ENCODE data around the gene EMB.
"Not testable (repeated sequence)": the region's sequence is repeated elsewhere in the genome, so short reads cannot be mapped to it uniquely, and the experiment has no call there.

Gene EMB

GRCh38 chr5:50421184-50421950 is 19.7 kb downstream of the EMB start:
- DNase-seq (ENCODE audit: low read depth) = not testable (repeated sequence)

- DNase-seq (ENCODE audit: low read depth) = no peak
These were observed 20.6 kb downstream of the EMB start for GRCh38 chr5:50420343-50420935.

GRCh38 chr5:50419656-50420055 is 21.4 kb downstream of the EMB start:
- not testable (repeated sequence) for DNase-seq (ENCODE audit: low read depth)

GRCh38 chr5:50416637-50417036 is 24.5 kb downstream of the EMB start:
- not testable (repeated sequence) for DNase-seq (ENCODE audit: low read depth)

GRCh38 chr5:50415912-50416311 is 25.2 kb downstream of the EMB start:
- DNase-seq (ENCODE audit: low read depth) = no peak

GRCh38 chr5:50410932-50411331 is 30.2 kb downstream of the EMB start:
- not testable (repeated sequence) for DNase-seq (ENCODE audit: low read depth)

- no peak for DNase-seq (ENCODE audit: low read depth)
These were observed 34.2 kb downstream of the EMB start for GRCh38 chr5:50406877-50407276.

- DNase-seq (ENCODE audit: low read depth) = no peak
These were observed 39.8 kb downstream of the EMB start for GRCh38 chr5:50401336-50401735.

GRCh38 chr5:50393925-50394609 is 47.0 kb downstream of the EMB start:
- peak; percentile 55 for DNase-seq (ENCODE audit: low read depth)

- DNase-seq (ENCODE audit: low read depth) = peak; percentile 28
These were observed 48.8 kb downstream of the EMB start for GRCh38 chr5:50392289-50392688.

- not testable (repeated sequence) for DNase-seq (ENCODE audit: low read depth)
These were observed 56.7 kb downstream of the EMB start for GRCh38 chr5:50384381-50384780.

GRCh38 chr5:50376696-50377095 is 64.4 kb downstream of the EMB start:
- DNase-seq (ENCODE audit: low read depth) = not testable (repeated sequence)

GRCh38 chr5:50369287-50370033 is 71.6 kb downstream of the EMB start:
- DNase-seq (ENCODE audit: low read depth) = not testable (repeated sequence)

GRCh38 chr5:50365426-50366251 is 75.4 kb downstream of the EMB start:
- DNase-seq (ENCODE audit: low read depth) = no peak

GRCh38 chr5:50364535-50365309 is 76.4 kb downstream of the EMB start:
- DNase-seq (ENCODE audit: low read depth) = not testable (repeated sequence)

- no peak for DNase-seq (ENCODE audit: low read depth)
These were observed 81.9 kb downstream of the EMB start for GRCh38 chr5:50359187-50359586.

GRCh38 chr5:50352382-50352781 is 88.7 kb downstream of the EMB start:
- DNase-seq (ENCODE audit: low read depth) = no peak
